Measurements from ENCODE around the gene PCGF5.

- no peak for TF ChIP-seq POLR2A (IDR thresholded peaks at IDR 0.05)
- TF ChIP-seq CTCF (IDR thresholded peaks at IDR 0.05) = no peak
Observed at GRCh38 chr10:91226093-91226492, 5.6 kb downstream of the PCGF5 start.

All from heart left ventricle (tissue), 13 donors.